SJSA1 (cell line): Measurements from ENCODE around the gene PHF10. TPM values are rescaled to one million over a fixed set of nuclear protein-coding genes. Genes with fewer than 3 reads are reported as not detected.

ENCODE experiments used
- DNase-seq, 2 experiments: peaks; one replicate each; pipeline ENCODE4 v3.0.0-alpha.2; 2015 to 2020; ENCODE audit warnings: low spot score in 2 of 2, low read depth in 1 of 2
- H3K27ac ChIP-seq: fragments of 250-450 bp; sonication (Bioruptor Pico); 2 replicates; pipeline ENCODE4 v1.5.1; 2020; ENCODE audit warnings: mild to moderate bottlenecking, moderate library complexity
- H3K27me3 ChIP-seq: fragments of 250-450 bp; sonication (Bioruptor Pico); replicated peaks from 2 replicates; pipeline ENCODE4 v1.5.1; 2020; ENCODE audit warnings: mild to moderate bottlenecking, moderate library complexity
- H3K36me3 ChIP-seq: fragments of 250-450 bp; sonication (Bioruptor Pico); 2 replicates; pipeline ENCODE4 v1.5.1; 2020; ENCODE audit warnings: mild to moderate bottlenecking
- H3K4me1 ChIP-seq: fragments of 250-450 bp; sonication (Bioruptor Pico); replicated peaks from 2 replicates; pipeline ENCODE4 v1.6.1; 2021; ENCODE audit warnings: mild to moderate bottlenecking
- H3K4me3 ChIP-seq: fragments of 250-450 bp; sonication (Bioruptor Pico); 2 replicates; pipeline ENCODE4 v1.5.1; 2020; ENCODE audit warnings: mild to moderate bottlenecking
- H3K9me3 ChIP-seq: fragments of 250-450 bp; sonication (Bioruptor Pico); replicated peaks from 2 replicates; pipeline ENCODE4 v1.5.1; 2020; ENCODE audit warnings: mild to moderate bottlenecking
- total RNA-seq: library from RNA; depleted of rRNA; stranded (reverse); fragments of >200 nt; shearing (Covaris generic); gene quantifications from 2 replicates; pipeline ENCODE4 v1.2.3, GENCODE V29; 2014

The PHF10 gene
- total RNA-seq, 1 experiment from 2014 or later, result 33.4 TPM

DNA sequence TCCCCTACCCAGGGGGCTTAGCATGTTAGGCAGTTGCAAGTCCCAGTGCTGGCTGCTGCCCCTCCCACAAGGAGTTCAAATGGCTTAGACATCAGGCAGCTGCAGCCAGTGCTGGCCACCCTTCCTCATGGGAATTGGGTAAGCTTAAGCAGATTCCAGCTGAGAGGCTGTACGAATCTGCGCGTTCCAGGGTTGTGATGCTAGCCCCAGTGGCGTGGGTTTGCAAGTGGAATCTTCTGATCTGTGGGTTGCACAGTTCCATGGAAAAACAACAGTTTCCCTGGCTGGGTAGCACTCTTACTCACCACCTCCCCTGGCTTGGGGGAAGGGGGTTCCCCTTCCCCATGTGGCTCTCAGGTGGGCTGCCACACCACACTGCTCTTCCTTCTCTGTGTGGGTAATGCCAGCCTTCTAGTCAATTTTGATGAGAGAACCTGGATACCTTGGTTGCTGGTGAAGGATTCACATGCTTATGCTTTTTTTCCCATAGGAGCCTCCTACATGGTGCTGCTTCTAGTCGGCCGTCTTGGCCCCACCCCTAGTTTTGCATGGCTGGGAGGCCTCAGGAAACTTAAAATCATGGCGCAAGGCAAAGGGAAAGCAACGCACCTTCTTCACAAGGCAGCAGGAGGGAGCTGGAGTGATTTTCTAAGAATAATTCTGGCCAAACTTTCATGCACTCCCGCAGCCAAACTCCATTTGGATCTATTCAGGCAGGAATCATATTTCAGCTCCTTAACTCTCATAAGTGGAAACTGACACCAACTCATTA, 14.1 kb upstream of the PHF10 start:
- Histone ChIP-seq H3K4me3 (no peak overlapping the region), H3K9me3 (no peaks in the 10 kb centered on the region), H3K27ac (no peak overlapping the region), H3K36me3 (no peaks in the 10 kb centered on the region), H3K27me3 (no peaks in the 10 kb centered on the region), H3K4me1 (no peaks in the 10 kb centered on the region)
- no peak for DNase-seq

DNA sequence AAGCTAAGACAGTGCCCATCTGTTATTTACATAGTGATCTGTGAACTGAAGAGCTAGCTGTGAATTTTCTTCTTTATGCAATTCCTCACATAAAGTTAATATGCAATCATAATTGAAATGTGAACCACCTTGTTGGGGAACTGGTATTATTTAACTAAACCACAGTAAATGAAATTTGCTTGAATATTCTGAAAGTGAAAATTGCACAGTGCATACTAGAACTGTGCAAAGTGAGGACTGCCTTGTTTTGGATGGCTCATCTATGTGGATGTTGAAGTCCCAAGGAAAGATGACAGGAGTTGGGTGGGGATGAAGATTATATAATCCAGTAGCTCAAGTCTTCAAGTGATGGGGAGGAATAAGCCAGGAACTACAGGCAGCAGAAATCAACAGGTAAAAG, 5.7 kb upstream of the PHF10 start:
- Histone ChIP-seq H3K36me3 (no peaks in the 10 kb centered on the region), H3K4me3 (no peak overlapping the region), H3K27ac (no peak overlapping the region), H3K9me3 (no peaks in the 10 kb centered on the region), H3K4me1 (peaks cover 2% of the 10 kb centered on the region), H3K27me3 (no peaks in the 10 kb centered on the region)
- DNase-seq, result no peak

DNA sequence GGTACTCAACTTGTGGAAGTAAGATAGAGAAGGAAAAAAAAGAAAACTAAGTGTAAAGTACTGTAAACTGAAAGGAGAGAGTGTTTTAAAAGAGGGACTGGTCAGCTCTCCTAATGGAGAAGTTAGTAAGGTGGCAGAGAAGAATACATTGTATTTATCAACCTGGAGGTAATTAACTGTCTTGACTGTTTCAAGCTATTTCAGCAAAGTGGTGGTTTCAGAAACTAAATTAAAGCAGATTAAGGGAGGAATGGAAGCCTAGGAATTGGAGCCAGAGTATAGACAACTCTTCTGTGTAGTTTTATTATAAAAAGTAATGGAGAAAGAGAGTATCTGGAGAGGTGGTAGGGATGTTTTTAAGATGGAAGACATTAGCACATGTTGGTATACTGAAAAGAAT, 2.7 kb upstream of the PHF10 start:
- peaks cover 15% of the 10 kb centered on the region for H3K4me1 ChIP-seq
- no peaks in the 10 kb centered on the region; the same call in 1 of the 2 replicates for H3K9me3 ChIP-seq
- H3K27ac ChIP-seq, result no peak overlapping the region
- H3K4me3 ChIP-seq, result no peak overlapping the region
- DNase-seq, result no peak
- H3K27me3 ChIP-seq, result no peaks in the 10 kb centered on the region
- H3K36me3 ChIP-seq, result peaks cover 7% of the 10 kb centered on the region

DNA sequence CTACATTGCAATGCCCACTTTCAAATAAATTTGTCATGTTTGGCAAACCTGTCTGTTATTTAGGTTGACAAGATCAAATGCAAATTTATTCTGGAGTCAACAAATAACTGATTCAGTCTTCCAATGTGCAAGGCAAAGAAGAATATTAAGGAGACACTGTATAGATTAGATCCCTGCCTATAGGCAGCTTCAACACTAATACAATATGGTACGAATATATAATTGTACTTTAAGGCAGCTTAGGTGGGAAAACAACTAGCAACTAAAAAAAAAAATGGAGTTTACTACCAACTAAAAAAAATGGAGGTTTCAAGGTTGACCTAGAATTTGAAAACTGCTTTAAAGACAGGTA, 1.7 kb upstream of the PHF10 start:
- Histone ChIP-seq H3K36me3 (peaks cover 7% of the 10 kb centered on the region), H3K27ac (no peak overlapping the region), H3K27me3 (no peaks in the 10 kb centered on the region), H3K4me1 (peaks cover 18% of the 10 kb centered on the region), H3K4me3 (no peak overlapping the region), H3K9me3 (no peaks in the 10 kb centered on the region; the same call in 1 of the 2 replicates)
- no peak for DNase-seq

DNA sequence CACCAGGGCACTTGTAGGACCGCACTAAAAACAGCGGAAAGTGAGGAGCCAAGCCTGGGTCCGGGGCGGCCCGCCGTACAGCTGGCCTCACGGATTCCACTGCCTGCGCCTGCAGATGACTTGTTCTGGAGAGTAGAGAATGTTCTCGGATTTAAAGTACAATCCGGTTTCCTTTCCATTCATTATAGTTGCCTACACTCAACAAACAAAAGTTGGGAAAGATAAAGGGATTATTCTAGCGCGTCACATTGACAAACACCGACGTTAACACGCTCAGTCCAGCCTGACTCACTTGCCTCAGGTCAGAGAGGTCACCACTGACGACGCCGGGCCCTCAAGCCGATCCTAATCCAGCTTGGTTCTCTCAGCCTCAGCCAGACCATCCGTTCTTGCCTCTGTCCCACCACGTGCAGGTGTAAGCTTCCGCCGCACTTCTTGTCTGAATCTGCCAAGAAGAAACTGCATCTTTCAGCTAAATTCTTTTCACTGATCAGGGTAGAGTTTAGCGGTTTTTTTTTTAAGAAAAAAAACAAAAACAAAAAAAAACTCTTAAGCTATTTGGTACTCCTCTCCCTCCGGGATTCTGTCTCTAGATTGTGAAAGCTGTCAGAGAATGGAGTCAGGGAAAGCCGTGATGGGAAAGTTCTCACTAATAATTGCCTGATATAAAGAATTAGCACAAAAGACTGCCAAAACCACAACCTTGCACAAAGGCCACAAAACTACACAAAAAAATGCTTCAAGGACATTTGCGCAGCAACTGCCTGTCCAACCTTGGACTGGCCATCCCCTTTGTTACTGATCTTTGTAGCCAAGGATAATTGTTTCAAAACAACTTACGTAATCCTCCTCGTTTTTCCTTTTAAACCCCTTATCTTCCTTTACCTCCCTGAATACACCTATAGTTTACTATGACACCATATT, 1.1 kb upstream of the PHF10 start:
- peak overlapping the region; percentile 46 for H3K4me3 ChIP-seq
- peaks cover 7% of the 10 kb centered on the region for H3K36me3 ChIP-seq
- H3K27ac ChIP-seq, result no peak overlapping the region
- no peaks in the 10 kb centered on the region; the same call in 1 of the 2 replicates for H3K9me3 ChIP-seq
- peaks cover 18% of the 10 kb centered on the region for H3K4me1 ChIP-seq
- H3K27me3 ChIP-seq, result no peaks in the 10 kb centered on the region
- DNase-seq, result no peak

DNA sequence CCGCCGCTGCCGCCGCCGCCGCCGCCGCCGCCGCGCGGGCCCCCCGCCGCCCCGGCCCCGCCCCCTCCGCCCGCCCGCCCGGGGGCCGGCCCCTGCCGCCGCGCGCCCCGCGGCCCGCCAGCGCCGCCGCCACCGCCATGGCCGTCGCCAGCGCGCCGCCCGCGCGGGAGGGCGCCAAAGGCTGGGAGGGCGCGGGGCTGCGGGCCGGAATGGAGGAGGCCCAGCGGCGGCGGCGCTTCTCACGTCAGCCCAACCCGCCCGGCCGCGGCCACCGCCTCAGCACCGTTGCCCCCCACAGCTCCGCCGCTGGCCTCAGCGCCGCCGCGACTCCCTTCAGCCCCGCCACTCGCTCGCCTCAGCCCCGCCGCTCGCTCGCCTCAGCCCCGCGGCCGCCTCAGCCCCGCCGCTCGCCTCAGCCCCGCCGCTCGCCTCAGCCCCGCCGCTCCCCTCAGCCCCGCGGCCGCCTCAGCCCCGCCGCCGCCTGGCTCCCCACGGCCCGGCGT, 258 bp downstream of the PHF10 start:
- DNase-seq, result peak in 1 of 2 experiments; percentile 9
- no peaks in the 10 kb centered on the region for H3K27me3 ChIP-seq
- H3K36me3 ChIP-seq, result peaks cover 7% of the 10 kb centered on the region
- peak overlapping the region; percentile 96 for H3K4me3 ChIP-seq
- H3K27ac ChIP-seq, result no peak overlapping the region
- peaks cover 18% of the 10 kb centered on the region for H3K4me1 ChIP-seq
- no peaks in the 10 kb centered on the region; the same call in 1 of the 2 replicates for H3K9me3 ChIP-seq

DNA sequence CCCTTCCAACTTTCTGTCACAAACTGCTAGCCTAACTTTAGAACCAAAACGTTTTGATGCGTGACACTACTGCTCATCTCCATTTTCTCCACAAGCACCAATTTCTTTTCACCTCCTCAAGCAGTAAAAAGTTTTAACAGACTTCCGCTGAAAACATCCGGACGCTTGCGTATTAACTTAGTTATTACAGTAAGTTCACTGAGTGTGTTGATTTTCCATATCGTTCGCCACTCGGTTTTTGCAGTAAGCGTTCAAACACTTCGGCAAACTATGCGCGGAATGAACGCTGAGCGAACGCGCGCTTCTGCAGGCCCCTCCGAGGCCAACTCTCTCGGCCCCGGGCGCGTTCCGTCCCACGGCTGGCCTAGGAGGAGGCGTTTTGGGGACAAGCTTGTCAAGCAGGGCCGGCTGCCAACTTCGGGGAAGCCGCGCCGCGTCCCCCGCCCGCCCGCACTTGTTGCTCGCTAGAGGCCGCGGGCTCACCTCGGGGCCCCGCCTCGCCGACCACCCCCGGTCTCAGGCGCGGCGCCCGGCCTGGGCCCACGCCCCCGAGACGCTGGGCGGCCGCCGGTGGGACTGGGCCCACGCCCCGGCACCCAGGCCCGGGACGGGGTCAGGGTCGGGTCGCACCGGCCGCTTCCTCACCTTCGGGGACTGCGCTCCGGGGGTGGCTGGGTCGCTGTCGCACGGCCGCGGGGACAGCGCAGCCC, 945 bp downstream of the PHF10 start:
- H3K4me1 ChIP-seq, result peaks cover 18% of the 10 kb centered on the region
- peak overlapping the region; percentile 96 for H3K4me3 ChIP-seq
- H3K27me3 ChIP-seq, result no peaks in the 10 kb centered on the region
- DNase-seq, result peak; percentile 57 to 62
- H3K9me3 ChIP-seq, result no peaks in the 10 kb centered on the region; the same call in 1 of the 2 replicates
- H3K27ac ChIP-seq, result peak overlapping the region; percentile 67
- peaks cover 7% of the 10 kb centered on the region for H3K36me3 ChIP-seq

DNA sequence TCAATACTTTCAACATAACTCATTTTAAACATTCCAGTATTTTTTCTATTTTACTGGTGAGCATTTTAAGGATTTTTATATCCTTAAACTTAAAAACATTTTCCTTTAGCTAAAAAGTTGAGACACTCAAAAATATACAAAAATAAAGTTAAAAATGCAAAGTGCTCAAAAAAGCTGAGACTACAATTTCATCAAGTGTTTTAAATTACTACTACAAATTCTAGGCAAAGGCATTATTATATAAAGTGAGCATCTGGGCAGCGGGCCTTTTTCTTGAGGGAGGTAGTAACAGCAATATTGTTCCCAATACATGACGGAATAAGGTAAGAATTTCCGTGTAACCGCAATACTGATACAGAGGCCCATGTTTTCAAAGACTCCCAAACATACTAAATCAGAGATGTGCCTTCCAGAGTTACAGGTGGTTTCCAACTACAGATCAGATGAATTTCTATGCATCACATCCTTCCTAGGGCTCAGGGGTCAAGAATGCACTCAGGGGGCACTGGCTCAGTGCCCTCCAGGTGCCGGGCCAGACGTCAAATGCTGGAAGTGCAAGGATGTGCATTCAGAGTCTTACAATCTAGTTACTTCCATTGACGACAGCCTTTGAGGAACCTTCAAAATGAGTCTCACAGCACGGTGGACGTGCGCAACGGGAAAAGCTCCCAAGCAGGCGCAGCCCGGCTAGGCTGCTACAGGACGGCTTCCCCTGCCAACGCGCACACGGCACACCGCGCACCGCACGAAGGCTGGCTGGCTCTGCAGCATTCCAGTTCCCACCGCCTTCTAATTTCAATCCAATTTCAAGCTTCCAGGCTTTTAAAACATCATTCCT, 1.7 kb downstream of the PHF10 start:
- no peaks in the 10 kb centered on the region for H3K27me3 ChIP-seq
- H3K27ac ChIP-seq, result peak overlapping the region; percentile 67
- peak overlapping the region; percentile 96 for H3K4me3 ChIP-seq
- DNase-seq, result peak in 1 of 2 experiments; percentile 47
- peaks cover 7% of the 10 kb centered on the region for H3K36me3 ChIP-seq
- peaks cover 18% of the 10 kb centered on the region for H3K4me1 ChIP-seq
- H3K9me3 ChIP-seq, result no peaks in the 10 kb centered on the region; the same call in 1 of the 2 replicates

DNA sequence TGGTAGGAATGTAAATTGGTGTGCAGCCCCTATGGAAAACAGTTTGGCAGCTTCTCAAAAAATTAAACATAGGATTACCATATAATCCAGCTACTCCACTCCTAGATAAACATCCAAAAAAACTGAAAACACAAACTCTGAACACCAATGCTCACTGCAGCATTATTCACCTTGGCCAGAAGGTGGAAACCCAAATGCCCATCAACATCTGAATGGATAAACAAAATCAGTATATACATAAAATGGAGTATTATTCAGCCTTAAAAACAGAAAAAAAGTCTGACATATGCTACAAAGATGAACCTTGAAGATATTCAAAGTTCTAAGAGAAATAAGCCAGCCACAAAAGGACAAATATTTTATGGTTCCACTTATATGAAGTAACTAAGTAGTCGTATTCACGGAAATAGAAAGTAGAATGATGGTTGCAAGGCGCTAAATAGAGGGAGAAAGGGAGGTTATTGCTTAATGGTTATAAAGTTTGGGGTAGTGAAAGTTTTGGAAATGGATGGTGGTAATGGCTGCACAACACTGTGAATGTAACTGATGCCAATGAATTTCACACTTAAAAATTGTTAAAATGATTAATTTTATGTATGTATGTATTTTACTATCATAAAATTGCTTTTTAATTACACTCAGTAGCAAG, 4.0 kb downstream of the PHF10 start:
- Histone ChIP-seq H3K4me3 (no peak overlapping the region), H3K36me3 (peaks cover 25% of the 10 kb centered on the region), H3K9me3 (no peaks in the 10 kb centered on the region; the same call in 1 of the 2 replicates), H3K27me3 (no peaks in the 10 kb centered on the region), H3K27ac (no peak overlapping the region), H3K4me1 (peaks cover 18% of the 10 kb centered on the region)
- no peak for DNase-seq

DNA sequence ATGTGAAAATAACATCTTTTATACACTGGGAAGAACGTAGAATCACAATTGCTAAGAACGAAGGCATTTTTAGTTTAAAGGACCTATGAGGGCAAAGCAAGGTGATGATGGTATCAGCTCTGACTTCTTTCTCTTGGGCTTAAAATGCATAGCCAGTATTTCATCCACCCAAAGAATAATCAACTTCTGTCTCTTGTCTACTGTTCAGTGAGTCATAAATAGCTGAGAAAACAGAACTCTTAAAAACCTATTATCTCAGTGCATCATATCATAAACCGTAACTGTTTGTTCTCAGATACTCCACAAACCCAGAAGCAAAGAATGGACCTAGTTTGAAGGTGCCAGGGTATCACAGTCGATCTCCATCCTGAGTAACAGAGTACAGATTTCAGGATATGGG, 5.2 kb downstream of the PHF10 start:
- peaks cover 38% of the 10 kb centered on the region for H3K36me3 ChIP-seq
- H3K9me3 ChIP-seq, result no peaks in the 10 kb centered on the region; the same call in 1 of the 2 replicates
- peaks cover 12% of the 10 kb centered on the region for H3K4me1 ChIP-seq
- H3K27me3 ChIP-seq, result no peaks in the 10 kb centered on the region
- no peak overlapping the region for H3K4me3 ChIP-seq
- H3K27ac ChIP-seq, result no peak overlapping the region
- DNase-seq, result no peak

DNA sequence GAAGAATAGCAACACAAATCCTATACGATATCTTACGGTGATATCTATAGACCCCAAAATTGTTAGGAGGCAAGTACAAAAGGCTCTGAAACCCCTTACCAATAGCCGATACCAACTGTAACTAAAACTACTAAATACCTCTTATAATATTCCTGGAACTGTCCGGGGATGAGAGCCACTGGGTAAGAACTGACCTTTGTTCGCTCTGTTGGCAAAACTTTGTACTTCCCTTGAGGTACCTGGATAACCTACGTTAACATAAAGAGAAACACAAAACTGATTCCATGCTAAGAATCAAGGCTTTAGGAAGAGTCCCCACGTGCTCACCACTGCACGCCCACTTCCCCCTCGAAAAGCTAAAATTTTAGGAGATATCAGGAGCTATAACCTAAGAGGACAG, 9.7 kb downstream of the PHF10 start:
- Histone ChIP-seq H3K4me3 (no peak overlapping the region), H3K9me3 (no peaks in the 10 kb centered on the region), H3K27ac (no peak overlapping the region), H3K36me3 (peaks cover 63% of the 10 kb centered on the region), H3K4me1 (no peaks in the 10 kb centered on the region), H3K27me3 (no peaks in the 10 kb centered on the region)
- no peak for DNase-seq

DNA sequence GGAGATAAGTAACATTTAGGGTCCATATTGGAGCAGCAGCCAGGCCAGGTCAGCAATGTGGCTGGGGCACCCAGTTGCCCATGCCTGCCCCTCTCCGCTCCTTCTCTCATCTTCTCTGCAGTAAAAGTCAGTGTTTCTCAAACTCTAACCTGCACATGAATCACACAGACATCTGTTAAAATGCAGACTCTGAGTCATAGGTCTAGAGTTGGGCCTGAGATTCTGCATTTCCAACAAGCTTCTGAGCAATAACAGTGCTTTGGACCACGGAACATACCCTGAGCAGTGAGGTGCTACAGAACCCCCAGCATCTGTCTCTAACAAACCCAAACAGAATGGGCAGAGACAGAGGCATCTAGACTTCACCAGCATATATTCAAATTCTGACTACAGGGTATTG, 10.1 kb downstream of the PHF10 start:
- H3K36me3 ChIP-seq, result peaks cover 66% of the 10 kb centered on the region
- no peaks in the 10 kb centered on the region for H3K27me3 ChIP-seq
- no peaks in the 10 kb centered on the region for H3K4me1 ChIP-seq
- no peak for DNase-seq
- H3K27ac ChIP-seq, result no peak overlapping the region
- no peaks in the 10 kb centered on the region for H3K9me3 ChIP-seq
- no peak overlapping the region for H3K4me3 ChIP-seq
